ENCODE results near the gene AKAIN1. TPM values are rescaled to one million over a fixed set of nuclear protein-coding genes. Genes with fewer than 3 reads are reported as not detected.

AKAIN1 gene
- total RNA-seq, 1 experiment from 2014 or later, result not detected

GRCh38 chr18:5146093-5146492 is 51.0 kb downstream of the AKAIN1 start:
- Histone ChIP-seq H3K27me3 (ENCODE audit: insufficient read depth, low read length) (no peaks in the 10 kb centered on the region), H3K4me1 (ENCODE audit: control insufficient read depth in 1 of 2, insufficient read depth in 2 of 2, low read length in 2 of 2) (no peaks in the 10 kb centered on the region), H3K79me2 (ENCODE audit: insufficient read depth, low read length) (no peaks in the 10 kb centered on the region), H3K9me2 (ENCODE audit: insufficient read depth) (no peaks in the 10 kb centered on the region), H3K4me2 (ENCODE audit: low read length) (no peak overlapping the region), H2AFZ (ENCODE audit: low read depth, low read length, poor library complexity, severe bottlenecking) (no peak overlapping the region), H3K9ac (ENCODE audit: low read length) (no peak overlapping the region), H4K20me1 (ENCODE audit: insufficient read depth) (no peaks in the 10 kb centered on the region), H3K4me3 (replicated peaks in 1 of 2; ENCODE audit: low read depth in 1 of 2, low read length in 2 of 2) (no peak overlapping the region), H3K36me3 (ENCODE audit: control insufficient read depth in 1 of 2, insufficient read depth in 2 of 2, low read length in 2 of 2) (no peaks in the 10 kb centered on the region), H3K27ac (ENCODE audit: low read depth, low read length) (no peak overlapping the region), H3K9me3 (ENCODE audit: control insufficient read depth in 1 of 2, insufficient read depth in 1 of 2, low read depth in 1 of 2, low read length in 2 of 2) (peaks cover 6 to 9% of the 10 kb centered on the region in 2 experiments; a peak in 2 of 4 replicates)
- ATAC-seq, result no peak
- intact Hi-C loops (cut with micrococcal nuclease), result no loop called here
- RAD21 ChIA-PET (ENCODE audit: low non-redundant PET in 1 of 2, low total read pairs in 2 of 2, uncharacterized antibody in 2 of 2, unreplicated experiment in 2 of 2), result no interaction called here
- no peak for TF ChIP-seq ZNF274 (IDR thresholded peaks at IDR 0.05; ENCODE audit: low read depth, low read length)
- DNase-seq (ENCODE audit: low read depth, low spot score), result no peak
- no TSS peak for BruUV-seq (replicated peaks)
- CTCF ChIA-PET, result no interaction called here
- POLR2A ChIA-PET, result no interaction called here

- Histone ChIP-seq H3K27me3 (ENCODE audit: insufficient read depth, low read length) (no peaks in the 10 kb centered on the region), H3K4me1 (ENCODE audit: control insufficient read depth in 1 of 2, insufficient read depth in 2 of 2, low read length in 2 of 2) (no peaks in the 10 kb centered on the region), H3K27ac (ENCODE audit: low read depth, low read length) (no peak overlapping the region), H3K4me2 (ENCODE audit: low read length) (no peak overlapping the region), H3K9me2 (ENCODE audit: insufficient read depth) (no peaks in the 10 kb centered on the region), H3K79me2 (ENCODE audit: insufficient read depth, low read length) (no peaks in the 10 kb centered on the region), H3K36me3 (ENCODE audit: control insufficient read depth in 1 of 2, insufficient read depth in 2 of 2, low read length in 2 of 2) (no peaks in the 10 kb centered on the region), H3K9ac (ENCODE audit: low read length) (no peak overlapping the region), H4K20me1 (ENCODE audit: insufficient read depth) (no peaks in the 10 kb centered on the region), H3K4me3 (replicated peaks in 1 of 2; ENCODE audit: low read depth in 1 of 2, low read length in 2 of 2) (no peak overlapping the region), H3K9me3 (ENCODE audit: control insufficient read depth in 1 of 2, insufficient read depth in 1 of 2, low read depth in 1 of 2, low read length in 2 of 2) (peaks cover 6 to 9% of the 10 kb centered on the region in 2 experiments; a peak in 2 of 4 replicates), H2AFZ (ENCODE audit: low read depth, low read length, poor library complexity, severe bottlenecking) (no peak overlapping the region)
- CTCF ChIA-PET, result no interaction called here
- intact Hi-C loops (cut with micrococcal nuclease), result no loop called here
- RAD21 ChIA-PET (ENCODE audit: low non-redundant PET in 1 of 2, low total read pairs in 2 of 2, uncharacterized antibody in 2 of 2, unreplicated experiment in 2 of 2), result no interaction called here
- POLR2A ChIA-PET, result no interaction called here
- TF ChIP-seq CTCF (IDR thresholded peaks at IDR 0.05 in 2 of 3, conservative IDR thresholded peaks at IDR 0.05 in 1 of 3; ENCODE audit: borderline replicate concordance in 1 of 3, insufficient read depth in 1 of 3, low read depth in 2 of 3, low read length in 2 of 3) (no peak), ZNF274 (IDR thresholded peaks at IDR 0.05; ENCODE audit: low read depth, low read length) (no peak), POLR2A (IDR thresholded peaks at IDR 0.05; ENCODE audit: borderline replicate concordance, extremely low read depth, insufficient read depth, insufficient read length) (no peak), ELF1 (IDR thresholded peaks at IDR 0.05; ENCODE audit: borderline replicate concordance, low read depth) (no peak), RAD21 (IDR thresholded peaks at IDR 0.05; ENCODE audit: low read depth) (no peak), ZFX (IDR thresholded peaks at IDR 0.05) (no peak), SRF (IDR thresholded peaks at IDR 0.05; ENCODE audit: low read depth) (no peak), EZH2 (IDR thresholded peaks at IDR 0.05) (no peak), ZBTB33 (IDR thresholded peaks at IDR 0.05; ENCODE audit: extremely low read depth, insufficient replicate concordance, low read length) (no peak), TCF7L2 (IDR thresholded peaks at IDR 0.05; ENCODE audit: borderline replicate concordance, extremely low read depth, insufficient read depth, insufficient read length) (no peak), FOSL1 (IDR thresholded peaks at IDR 0.05; ENCODE audit: low read depth) (no peak), CBX3 (IDR thresholded peaks at IDR 0.05; ENCODE audit: low read depth) (no peak)
- no TSS peak for BruUV-seq (replicated peaks)
- DNase-seq (ENCODE audit: low read depth, low spot score) (no peak), ATAC-seq (no peak)
Observed at GRCh38 chr18:5145168-5145825, 51.8 kb downstream of the AKAIN1 start.
